C4-2B (cell line): ENCODE results near the gene NTRK2.

Source experiments
- ZFX ChIP-seq: fragments of 450-650 bp; IDR thresholded peaks from 2 replicates; pipeline ENCODE4 v1.6.1; 2017
- TF ChIP-seq, protein P1 (sequence below): fragments of 450-650 bp; conservative IDR thresholded peaks from 2 replicates; pipeline ENCODE4 v1.5.1; 2017; ENCODE audit warnings: mild to moderate bottlenecking

DNA sequence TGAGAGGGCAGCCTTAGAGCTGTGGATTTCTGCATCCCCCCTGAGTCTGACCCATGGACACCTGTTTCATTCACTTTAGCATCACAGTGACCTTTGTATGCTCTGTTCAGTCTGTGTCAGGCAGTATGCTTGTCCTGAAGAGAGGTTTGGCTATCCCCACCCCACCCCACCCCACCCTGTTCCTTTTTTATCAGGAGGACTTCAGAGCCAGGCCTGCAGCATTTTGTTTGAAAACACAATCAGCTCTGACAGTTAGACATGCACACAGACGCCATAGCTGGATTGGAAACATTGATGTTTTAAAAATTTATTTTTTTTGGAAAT lies 142.2 kb downstream of the NTRK2 start:
- TF ChIP-seq, protein P1, sequence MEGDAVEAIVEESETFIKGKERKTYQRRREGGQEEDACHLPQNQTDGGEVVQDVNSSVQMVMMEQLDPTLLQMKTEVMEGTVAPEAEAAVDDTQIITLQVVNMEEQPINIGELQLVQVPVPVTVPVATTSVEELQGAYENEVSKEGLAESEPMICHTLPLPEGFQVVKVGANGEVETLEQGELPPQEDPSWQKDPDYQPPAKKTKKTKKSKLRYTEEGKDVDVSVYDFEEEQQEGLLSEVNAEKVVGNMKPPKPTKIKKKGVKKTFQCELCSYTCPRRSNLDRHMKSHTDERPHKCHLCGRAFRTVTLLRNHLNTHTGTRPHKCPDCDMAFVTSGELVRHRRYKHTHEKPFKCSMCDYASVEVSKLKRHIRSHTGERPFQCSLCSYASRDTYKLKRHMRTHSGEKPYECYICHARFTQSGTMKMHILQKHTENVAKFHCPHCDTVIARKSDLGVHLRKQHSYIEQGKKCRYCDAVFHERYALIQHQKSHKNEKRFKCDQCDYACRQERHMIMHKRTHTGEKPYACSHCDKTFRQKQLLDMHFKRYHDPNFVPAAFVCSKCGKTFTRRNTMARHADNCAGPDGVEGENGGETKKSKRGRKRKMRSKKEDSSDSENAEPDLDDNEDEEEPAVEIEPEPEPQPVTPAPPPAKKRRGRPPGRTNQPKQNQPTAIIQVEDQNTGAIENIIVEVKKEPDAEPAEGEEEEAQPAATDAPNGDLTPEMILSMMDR = no peak
- TF ChIP-seq ZFX = no peak
